Sigmoid colon (tissue), 7 donors: ENCODE results near the gene MYBPC3. TPM values are rescaled to one million over a fixed set of nuclear protein-coding genes. Genes with fewer than 3 reads are reported as not detected.

Source experiments
- DNase-seq: peaks from one replicate; pipeline ENCODE4 v3.0.0-alpha.2; 2019
- H3K27ac ChIP-seq, 4 donors: fragments of 200-600 bp; sonication (generic); one replicate each; pipeline ENCODE4 v1.5.1; 2016 to 2019; ENCODE audit warnings: mild to moderate bottlenecking in 1 of 4
- H3K27me3 ChIP-seq, 3 donors: fragments of 200-600 bp; sonication (generic); one replicate each; pipeline ENCODE4 v1.5.1; 2019; ENCODE audit warnings: mild to moderate bottlenecking in 1 of 3
- H3K36me3 ChIP-seq, 4 donors: fragments of 200-600 bp; sonication (generic); one replicate each; pipeline ENCODE4 v1.5.1; 2016 to 2019
- H3K4me1 ChIP-seq, 4 donors: fragments of 200-600 bp; sonication (generic); one replicate each; pipeline ENCODE4 v1.5.1; 2017 to 2019
- H3K4me3 ChIP-seq, 4 donors: fragments of 200-600 bp; sonication (generic); one replicate each; pipeline ENCODE4 v1.5.1; 2017 to 2019; ENCODE audit warnings: mild to moderate bottlenecking in 2 of 4, moderate library complexity in 1 of 4
- H3K9me3 ChIP-seq, 4 donors: fragments of 200-600 bp in 3 of 4; sonication (generic) in 3 of 4; one replicate each; pipeline versions ENCODE4 v1.5.1 to v1.6.1; 2013 to 2019
- CTCF ChIP-seq, 4 experiments: fragments of 450-650 bp in 3 of 4; fragments of 200-600 bp in 1 of 4; IDR thresholded peaks; one replicate each; pipeline ENCODE4 v1.5.1; 2016 to 2019; ENCODE audit warnings: antibody characterized with exemption in 4 of 4, mild to moderate bottlenecking in 3 of 4, moderate library complexity in 2 of 4
- EP300 ChIP-seq, 4 donors: sonication (generic); formaldehyde crosslinking; IDR thresholded peaks; one replicate each; pipeline ENCODE4 v1.6.1; 2017; ENCODE audit warnings: antibody characterized with exemption in 4 of 4
- POLR2A ChIP-seq, 2 donors: fragments of 450-650 bp; IDR thresholded peaks; one replicate each; pipeline ENCODE4 v1.6.1; 2016; ENCODE audit warnings: antibody characterized with exemption in 2 of 2, mild to moderate bottlenecking in 2 of 2, moderate library complexity in 2 of 2
- POLR2AphosphoS5 ChIP-seq, 4 donors: sonication (generic); formaldehyde crosslinking; IDR thresholded peaks; one replicate each; pipeline ENCODE4 v1.6.1; 2017; ENCODE audit warnings: antibody characterized with exemption in 4 of 4
- WGBS, 2 donors: extraction: QIAGEN DNeasy Blood & Tissue Kit; methylation state at CpG; one replicate each; pipeline ENCODE4 v1.1.7; 2013; 5-methylcytosine and 5-hydroxymethylcytosine counted together
- intact Hi-C: fragments of 100-400 bp; cut with DNase I; formaldehyde crosslinking; loops from one replicate; pipeline ENCODE4 v1.15.1; 2023
- polyA plus RNA-seq, 3 donors: library from polyadenylated mRNA; stranded (reverse); fragments of 200-250 nt; gene quantifications; one replicate each; pipeline ENCODE4 v1.2.3, GENCODE V29; 2013
- total RNA-seq, 4 donors: library from RNA; depleted of rRNA; stranded (reverse); fragments of >200 nt; gene quantifications; one replicate each; pipeline ENCODE4 v1.1.0, GENCODE V29; 2016
- donor health status: healthy with polysubstance abuse.
- donor health status: Bipolar disorder and iron deficiency.
- donor health status: healthy.

The MYBPC3 gene
- total and polyA plus RNA-seq, 7 donors, result 0.29 to 1.4 (median 0.60) TPM; not detected in 4

- Histone ChIP-seq H3K9me3 (no peaks in the 10 kb centered on the region), H3K36me3 (no peaks in the 10 kb centered on the region), H3K27me3 (no peaks in the 10 kb centered on the region), H3K4me3 (no peak overlapping the region), H3K4me1 (peaks cover 0 to 7% (median 7%) of the 10 kb centered on the region in 4 donors), H3K27ac (no peak overlapping the region)
- TF ChIP-seq CTCF (IDR thresholded peaks at IDR 0.05) (no peak), EP300 (IDR thresholded peaks at IDR 0.05) (no peak), POLR2A (IDR thresholded peaks at IDR 0.05) (no peak), POLR2AphosphoS5 (IDR thresholded peaks at IDR 0.05) (no peak)
- 74 to 87% methylated on average over 9 of the region's 9 CpGs for WGBS, 2 donors
- intact Hi-C loops, result loop anchor here (5.0 to 10.0 kb wide), 2 partner anchors 93 to 466 kb away; partner anchors contain the start of gene NR1H3
- no peak for DNase-seq
Measured at GRCh38 chr11:47350315-47350714, 2.2 kb downstream of the MYBPC3 start.

- no peak for DNase-seq
- Histone ChIP-seq H3K9me3 (no peaks in the 10 kb centered on the region), H3K4me1 (peaks cover 0 to 2% (median 2%) of the 10 kb centered on the region in 4 donors), H3K4me3 (no peak overlapping the region), H3K27me3 (no peaks in the 10 kb centered on the region), H3K36me3 (no peaks in the 10 kb centered on the region), H3K27ac (no peak overlapping the region)
- TF ChIP-seq CTCF (IDR thresholded peaks at IDR 0.05) (no peak), POLR2AphosphoS5 (IDR thresholded peaks at IDR 0.05) (no peak), POLR2A (IDR thresholded peaks at IDR 0.05) (no peak), EP300 (IDR thresholded peaks at IDR 0.05) (no peak)
- intact Hi-C loops, result loop anchor here (5.0 to 10.0 kb wide), 2 partner anchors 92 to 465 kb away; partner anchors contain the start of gene NR1H3
- WGBS, 2 donors, result 93 to 94% methylated on average over 23 of the region's 23 CpGs
Measured at GRCh38 chr11:47349521-47350095, 2.9 kb downstream of the MYBPC3 start.

GRCh38 chr11:47348859-47349258 lies 3.6 kb downstream of the MYBPC3 start:
- Histone ChIP-seq H3K27ac (no peak overlapping the region), H3K4me3 (no peak overlapping the region), H3K27me3 (no peaks in the 10 kb centered on the region), H3K9me3 (no peaks in the 10 kb centered on the region), H3K4me1 (no peaks in the 10 kb centered on the region), H3K36me3 (no peaks in the 10 kb centered on the region)
- intact Hi-C loops, result no loop called here
- no peak for DNase-seq
- WGBS, 2 donors, result 67 to 78% methylated on average over 8 of the region's 8 CpGs
- no peak for TF ChIP-seq EP300 (IDR thresholded peaks at IDR 0.05)
- no peak for TF ChIP-seq CTCF (IDR thresholded peaks at IDR 0.05)
- no peak for TF ChIP-seq POLR2A (IDR thresholded peaks at IDR 0.05)
- no peak for TF ChIP-seq POLR2AphosphoS5 (IDR thresholded peaks at IDR 0.05)

GRCh38 chr11:47348131-47348802 lies 4.2 kb downstream of the MYBPC3 start:
- Histone ChIP-seq H3K4me3 (no peak overlapping the region), H3K36me3 (no peaks in the 10 kb centered on the region), H3K4me1 (no peaks in the 10 kb centered on the region), H3K9me3 (no peaks in the 10 kb centered on the region), H3K27me3 (no peaks in the 10 kb centered on the region), H3K27ac (no peak overlapping the region)
- WGBS, 2 donors, result 65 to 85% methylated on average over 24 of the region's 24 CpGs
- TF ChIP-seq EP300 (IDR thresholded peaks at IDR 0.05), result no peak
- TF ChIP-seq POLR2A (IDR thresholded peaks at IDR 0.05), result no peak
- TF ChIP-seq POLR2AphosphoS5 (IDR thresholded peaks at IDR 0.05), result no peak
- TF ChIP-seq CTCF (IDR thresholded peaks at IDR 0.05), result no peak
- no peak for DNase-seq
- intact Hi-C loops, result no loop called here
